H9 (cell line): Measurements from ENCODE around the gene GPS1. TPM values are rescaled to one million over a fixed set of nuclear protein-coding genes. Genes with fewer than 3 reads are reported as not detected.

Experiments used
- DNase-seq: peaks from one replicate; pipeline ENCODE4 v3.0.0-alpha.2; 2017
- H2AFZ ChIP-seq: one replicate; pipeline ENCODE4 v1.6.1; 2013; ENCODE audit warnings: mild to moderate bottlenecking, low read length, control low read depth, moderate library complexity
- H2AK5ac ChIP-seq: 2 replicates; pipeline ENCODE4 v1.6.1; 2013; ENCODE audit warnings: low read length, control low read depth, mixed read lengths; ENCODE audit not compliant: insufficient read length
- H2BK120ac ChIP-seq: one replicate; pipeline ENCODE4 v1.6.1; 2013; ENCODE audit warnings: low read depth, mild to moderate bottlenecking, low read length, control low read depth, inconsistent platforms; ENCODE audit not compliant: poor library complexity, severe bottlenecking
- H2BK12ac ChIP-seq: 2 replicates; pipeline ENCODE4 v1.6.1; 2013; ENCODE audit warnings: low read length, control low read depth, mixed read lengths, low read depth; ENCODE audit not compliant: insufficient read length
- H2BK15ac ChIP-seq: 2 replicates; pipeline ENCODE4 v1.6.1; 2013; ENCODE audit warnings: low read depth, low read length, control low read depth
- H2BK20ac ChIP-seq: one replicate; pipeline ENCODE4 v1.6.1; 2013; ENCODE audit warnings: low read depth, mild to moderate bottlenecking, low read length, control low read depth, inconsistent platforms; ENCODE audit not compliant: poor library complexity, severe bottlenecking
- H2BK5ac ChIP-seq: 2 replicates; pipeline ENCODE4 v1.6.1; 2013; ENCODE audit warnings: low read length, control low read depth, mixed read lengths; ENCODE audit not compliant: insufficient read length
- H3K14ac ChIP-seq: 2 replicates; pipeline ENCODE4 v1.6.1; 2013; ENCODE audit warnings: low read length, control low read depth; ENCODE audit not compliant: insufficient read depth
- H3K18ac ChIP-seq: 2 replicates; pipeline ENCODE4 v1.6.1; 2013; ENCODE audit warnings: low read depth, mild to moderate bottlenecking, mixed read lengths, low read length, control low read depth; ENCODE audit not compliant: insufficient read length
- H3K23ac ChIP-seq: 2 replicates; pipeline ENCODE4 v1.6.1; 2013; ENCODE audit warnings: low read length, control low read depth, mixed read lengths, low read depth; ENCODE audit not compliant: insufficient read length
- H3K23me2 ChIP-seq: 2 replicates; pipeline ENCODE4 v1.6.1; 2013; ENCODE audit warnings: low read depth, mild to moderate bottlenecking, mixed read lengths, low read length, control low read depth; ENCODE audit not compliant: insufficient read length, poor library complexity, severe bottlenecking
- H3K27ac ChIP-seq: 2 replicates; pipeline ENCODE4 v1.5.1; 2013; ENCODE audit warnings: low read length, control low read depth, mixed read lengths, low read depth; ENCODE audit not compliant: insufficient read length
- H3K27me3 ChIP-seq: 2 replicates; pipeline ENCODE4 v1.6.1; 2013; ENCODE audit warnings: low read length, control low read depth, inconsistent platforms; ENCODE audit not compliant: insufficient read depth
- H3K4ac ChIP-seq: 2 replicates; pipeline ENCODE4 v1.6.1; 2013; ENCODE audit warnings: low read depth, mild to moderate bottlenecking, control low read depth, inconsistent platforms, low read length, moderate library complexity
- H3K4me1 ChIP-seq: 2 replicates; pipeline ENCODE4 v1.6.1; 2013; ENCODE audit warnings: low read length, control low read depth, inconsistent platforms; ENCODE audit not compliant: insufficient read depth
- H3K4me2 ChIP-seq: 2 replicates; pipeline ENCODE4 v1.6.1; 2013; ENCODE audit warnings: low read length, control low read depth, mixed read lengths; ENCODE audit not compliant: insufficient read length, insufficient read depth
- H3K56ac ChIP-seq: 2 replicates; pipeline ENCODE4 v1.6.1; 2013; ENCODE audit warnings: low read depth, mild to moderate bottlenecking, mixed read lengths, low read length, control low read depth; ENCODE audit not compliant: insufficient read length
- H3K79me1 ChIP-seq: 2 replicates; pipeline ENCODE4 v1.6.1; 2013; ENCODE audit warnings: low read depth, mild to moderate bottlenecking, moderate library complexity, low read length, control low read depth, inconsistent platforms; ENCODE audit not compliant: insufficient read depth, poor library complexity, severe bottlenecking
- H3K79me2 ChIP-seq: 2 replicates; pipeline ENCODE4 v1.6.1; 2013; ENCODE audit warnings: low read length, control low read depth, inconsistent platforms; ENCODE audit not compliant: insufficient read depth
- H3K9ac ChIP-seq: 2 replicates; pipeline ENCODE4 v1.6.1; 2013; ENCODE audit warnings: low read length, control low read depth, mixed read lengths; ENCODE audit not compliant: insufficient read length; ENCODE audit errors: extremely low read depth
- H3K9me3 ChIP-seq: one replicate; pipeline ENCODE4 v1.6.1; 2013; ENCODE audit warnings: low read depth, low read length, inconsistent platforms; ENCODE audit not compliant: control insufficient read depth
- H3T11ph ChIP-seq: one replicate; pipeline ENCODE4 v1.6.1; 2013; ENCODE audit warnings: mild to moderate bottlenecking, low read length, control low read depth, inconsistent platforms
- H4K20me1 ChIP-seq: one replicate; pipeline ENCODE4 v1.6.1; 2013; ENCODE audit not compliant: control insufficient read depth, insufficient read length, insufficient read depth
- H4K5ac ChIP-seq: 2 replicates; pipeline ENCODE4 v1.6.1; 2013; ENCODE audit warnings: low read depth, mild to moderate bottlenecking, mixed read lengths, low read length, control low read depth; ENCODE audit not compliant: insufficient read length
- H4K8ac ChIP-seq: replicated peaks from 2 replicates; pipeline ENCODE4 v1.6.1; 2013; ENCODE audit warnings: low read length, control low read depth, mixed read lengths, low read depth; ENCODE audit not compliant: insufficient read length
- H4K91ac ChIP-seq: 2 replicates; pipeline ENCODE4 v1.6.1; 2013; ENCODE audit warnings: low read depth, mild to moderate bottlenecking, moderate library complexity, mixed read lengths, low read length, control low read depth; ENCODE audit not compliant: insufficient read length
- H3K27ac Mint-ChIP-seq, 3 experiments: 2 replicates in 2 of 3; 3 replicates in 1 of 3; pipeline ENCODE4 v1.8.0; 2020 to 2021; ENCODE audit warnings: mixed read lengths in 3 of 3, mild to moderate bottlenecking in 1 of 3, moderate library complexity in 1 of 3
- H3K27me3 Mint-ChIP-seq: 2 replicates; pipeline ENCODE4 v1.8.0; 2021; ENCODE audit warnings: low read depth, mild to moderate bottlenecking, moderate library complexity, mixed read lengths
- H3K36me3 Mint-ChIP-seq, 3 experiments: 2 replicates in 2 of 3; 3 replicates in 1 of 3; pipeline ENCODE4 v1.8.0; 2020 to 2021; ENCODE audit warnings: low read depth in 3 of 3, mixed read lengths in 3 of 3; ENCODE audit not compliant: insufficient read depth in 1 of 3
- H3K4me1 Mint-ChIP-seq, 2 experiments: 2 replicates each; pipeline ENCODE4 v1.8.0; 2020; ENCODE audit warnings: mixed read lengths in 2 of 2
- H3K4me3 Mint-ChIP-seq, 2 experiments: 2 replicates in 1 of 2; 3 replicates in 1 of 2; pipeline ENCODE4 v1.8.0; 2020 to 2021; ENCODE audit warnings: mild to moderate bottlenecking in 2 of 2, mixed read lengths in 2 of 2, moderate library complexity in 1 of 2
- H3K9me3 Mint-ChIP-seq, 2 experiments: 2 replicates in 1 of 2; 3 replicates in 1 of 2; pipeline ENCODE4 v1.8.0; 2020; ENCODE audit warnings: mild to moderate bottlenecking in 2 of 2, mixed read lengths in 2 of 2, moderate library complexity in 1 of 2
- CTCF ChIP-seq: fragments of 200-600 bp; sonication (generic); conservative IDR thresholded peaks from 3 replicates; pipeline ENCODE4 v1.8.0; 2021; ENCODE audit warnings: antibody characterized with exemption, mild to moderate bottlenecking
- WGBS: extraction: QIAGEN DNeasy Blood & Tissue Kit; methylation state at CpG from one replicate; pipeline ENCODE4 v1.1.7; 2013; ENCODE audit warnings: missing lambda C conversion rate, low lambda C conversion rate, mixed read lengths; ENCODE audit not compliant: insufficient read length; ENCODE audit errors: extremely low coverage; 5-methylcytosine and 5-hydroxymethylcytosine counted together
- total RNA-seq: library from RNA; stranded (reverse); gene quantifications from 2 replicates; pipeline ENCODE4 v1.2.1, GENCODE V29; 2021

Gene GPS1
- total RNA-seq, 1 experiment from 2014 or later: 164 TPM

- H3K14ac ChIP-seq: no peak overlapping the region
- H2BK5ac ChIP-seq: no peak overlapping the region
- H2BK20ac ChIP-seq: no peak overlapping the region
- Mint-ChIP-seq H3K9me3 (no peaks in the 10 kb centered on the region), H3K27me3 (no peaks in the 10 kb centered on the region; the same call in 1 of the 2 replicates), H3K27ac (no peak overlapping the region), H3K4me1 (peaks cover 0 to 13% of the 10 kb centered on the region in 2 experiments; a peak in 2 of 4 replicates), H3K36me3 (peaks cover 4 to 44% (median 39%) of the 10 kb centered on the region in 3 experiments; a peak in 5 of 7 replicates), H3K4me3 (peak overlapping the region; percentile 83 to 89)
- no peak overlapping the region for H4K5ac ChIP-seq
- H2AFZ ChIP-seq: no peak overlapping the region
- H3K79me2 ChIP-seq: no peaks in the 10 kb centered on the region
- no peak overlapping the region for H4K91ac ChIP-seq
- no peaks in the 10 kb centered on the region for H3K27me3 ChIP-seq
- H3K18ac ChIP-seq: no peak overlapping the region
- H3K9me3 ChIP-seq: no peaks in the 10 kb centered on the region
- no peak overlapping the region for H4K8ac ChIP-seq
- no peak overlapping the region for H2BK15ac ChIP-seq
- H2AK5ac ChIP-seq: no peak overlapping the region
- H3K4ac ChIP-seq: no peak overlapping the region
- no peak overlapping the region for H3K23ac ChIP-seq
- DNase-seq: no peak
- no peaks in the 10 kb centered on the region for H3K4me1 ChIP-seq
- H3K4me2 ChIP-seq: peak overlapping the region; percentile 72
- H3K9ac ChIP-seq: no peak overlapping the region
- no peak overlapping the region for H2BK120ac ChIP-seq
- H3K27ac ChIP-seq: no peak overlapping the region
- WGBS: no CpG with 5 or more reads among the region's 19 CpGs
- no peak overlapping the region for H3T11ph ChIP-seq
- peaks cover 3% of the 10 kb centered on the region for H4K20me1 ChIP-seq
- TF ChIP-seq CTCF: no peak
- H3K79me1 ChIP-seq: peaks cover 2% of the 10 kb centered on the region
- H3K56ac ChIP-seq: no peak overlapping the region
- no peak overlapping the region for H2BK12ac ChIP-seq
- no peaks in the 10 kb centered on the region for H3K23me2 ChIP-seq
These were observed 1.4 kb downstream of the GPS1 start for GRCh38 chr17:82053130-82053529.
